RPMI7951 (cell line): ENCODE data around the gene AMHR2. TPM values are rescaled to one million over a fixed set of nuclear protein-coding genes. Genes with fewer than 3 reads are reported as not detected.
"Not testable (repeated sequence)": the region's sequence is repeated elsewhere in the genome, so short reads cannot be mapped to it uniquely, and the experiment has no call there.

Experiments
- DNase-seq: peaks from one replicate; pipeline ENCODE4 v3.0.0-alpha.2; 2012; ENCODE audit warnings: low read depth
- total RNA-seq: library from RNA; depleted of rRNA; stranded (reverse); fragments of >200 nt; shearing (Covaris generic); gene quantifications from 2 replicates; pipeline ENCODE4 v1.2.3, GENCODE V29; 2014; rRNA removed

Gene AMHR2
- total RNA-seq, result not detected in 2 replicates

DNA sequence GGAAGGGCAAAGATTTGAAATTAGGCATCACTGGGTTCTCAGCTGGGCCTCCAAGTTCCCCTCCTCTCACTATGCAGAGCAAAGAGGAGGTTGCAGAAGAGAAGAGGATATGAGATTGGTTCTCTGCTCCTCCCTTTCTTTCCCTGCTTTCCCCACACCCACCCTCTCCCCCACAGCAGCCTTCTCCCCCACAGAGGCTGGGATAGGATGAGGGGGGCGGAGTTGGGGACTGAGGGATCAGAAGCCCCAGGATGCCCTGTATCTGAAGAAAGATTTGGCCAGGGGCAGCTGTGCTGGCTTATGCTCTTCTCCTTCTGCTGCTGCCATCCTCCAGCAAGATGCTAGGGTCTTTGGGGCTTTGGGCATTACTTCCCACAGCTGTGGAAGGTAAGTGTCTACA lies at the start of gene AMHR2:
AMHR2 (plus strand) TSS at position 259 of the 400 bp plus-strand sequence; CDS start at position 339, 80 bp downstream.
- no peak for DNase-seq

DNA sequence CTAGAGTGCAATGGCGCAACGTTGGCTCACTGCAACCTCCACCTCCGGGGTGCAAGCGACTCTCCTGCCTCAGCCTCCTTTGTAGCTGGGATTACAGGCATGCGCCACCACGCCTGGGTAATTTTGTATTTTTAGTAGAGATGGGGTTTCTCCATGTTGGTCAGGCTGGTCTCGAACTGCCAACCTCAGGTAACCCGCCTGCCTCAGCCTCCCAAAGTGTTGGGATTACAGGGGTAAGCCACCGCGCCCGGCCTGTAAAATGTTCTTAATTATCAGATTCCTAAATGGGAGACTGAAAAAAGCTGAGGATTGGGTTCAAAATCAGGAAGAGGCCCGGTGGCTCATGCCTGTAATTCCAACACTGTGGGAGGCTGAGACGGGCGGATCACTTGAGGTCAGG lies 49.4 kb upstream of the AMHR2 start:
- DNase-seq, result not testable (repeated sequence)

GRCh38 chr12:53376747-53377146 lies 46.9 kb upstream of the AMHR2 start:
- DNase-seq, result no peak

DNA sequence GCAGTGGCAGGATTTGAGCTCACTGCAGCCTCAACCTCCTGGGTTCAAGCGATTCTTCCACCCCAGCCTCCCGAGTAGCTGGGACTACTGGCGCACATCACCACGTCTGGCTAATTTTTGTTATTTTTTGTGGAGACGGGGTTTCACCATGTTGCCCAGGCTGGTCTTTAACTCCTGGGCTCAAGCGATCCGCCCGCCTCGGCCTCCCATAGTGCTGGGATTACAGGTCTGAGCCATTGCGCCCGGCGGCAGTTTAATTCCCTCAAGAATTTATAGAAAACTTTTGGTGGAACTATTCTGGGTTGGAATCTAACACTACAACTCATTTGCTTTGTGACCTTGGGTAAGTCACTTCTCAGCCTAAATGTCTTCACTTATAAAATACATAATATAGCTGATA lies 45.4 kb upstream of the AMHR2 start:
- no peak for DNase-seq

DNA sequence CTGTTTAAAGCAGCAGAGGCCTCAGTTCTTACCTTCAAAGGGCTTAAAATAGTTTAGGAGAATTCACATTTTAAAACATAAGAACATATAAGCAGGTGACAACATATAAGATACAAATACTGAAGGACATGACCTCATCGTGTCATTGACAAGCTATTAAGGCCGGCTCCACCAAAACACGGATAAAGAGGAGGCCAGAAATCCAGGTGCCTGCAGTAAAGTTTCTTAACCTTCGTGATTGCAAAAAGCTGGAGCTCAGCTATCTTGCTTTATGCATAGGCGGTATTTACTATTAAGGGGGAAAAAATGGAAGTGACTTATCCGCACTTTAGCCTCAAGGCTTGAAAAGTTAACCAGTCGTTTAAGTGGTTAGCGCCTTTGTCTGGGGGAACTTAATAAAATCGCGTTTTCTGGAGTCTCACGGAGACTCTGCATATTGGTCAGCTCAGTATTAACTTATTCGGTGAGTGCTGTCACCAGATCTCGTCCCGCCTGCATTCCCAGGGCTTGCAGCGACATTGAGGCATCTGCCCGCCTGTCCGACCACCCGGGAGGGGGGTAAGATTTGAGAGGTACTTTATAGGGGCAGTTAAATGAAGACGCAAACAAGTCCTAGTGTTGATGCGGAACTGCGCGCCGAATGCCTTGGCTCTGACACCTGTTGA lies 44.8 kb upstream of the AMHR2 start:
- no peak for DNase-seq

DNA sequence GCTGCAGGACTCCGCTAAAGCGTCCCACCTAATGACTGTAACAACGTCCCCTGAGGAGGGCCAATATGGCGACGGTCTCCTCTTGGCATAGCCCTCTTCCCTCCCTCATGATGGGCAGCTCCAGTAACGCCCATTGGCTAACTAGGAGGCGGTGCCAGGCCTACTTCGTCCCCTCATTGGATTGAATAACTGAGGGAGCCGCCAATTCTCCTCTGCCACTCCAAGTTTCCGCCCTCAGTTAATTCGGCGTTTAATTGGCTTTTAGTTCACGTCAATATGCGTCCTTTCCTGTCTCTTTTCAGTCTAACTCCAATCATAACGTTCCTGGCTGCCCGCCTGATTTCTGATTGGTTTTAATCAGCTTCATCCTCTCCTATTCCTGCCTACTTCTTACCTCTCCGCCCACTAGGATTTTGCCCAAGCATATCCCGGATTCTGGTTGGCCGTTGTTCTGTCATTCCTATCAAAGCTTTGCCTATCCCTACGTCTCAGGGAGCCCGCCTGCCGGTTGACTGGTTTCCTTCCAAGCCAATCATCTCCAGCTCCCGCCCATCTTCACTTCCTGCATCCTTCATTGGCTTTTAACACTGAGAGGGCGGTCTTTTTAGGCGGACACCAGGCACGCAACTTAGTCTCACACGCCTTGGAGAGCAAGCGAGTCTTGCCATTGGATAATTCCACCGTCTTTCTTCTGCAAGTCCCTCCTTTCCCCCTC lies 44.1 kb upstream of the AMHR2 start:
- peak; percentile 100 for DNase-seq

GRCh38 chr12:53380104-53380793 lies 43.4 kb upstream of the AMHR2 start, which contains the start of gene SP1:
Gene SP1, plus strand, starts transcription at chr12:53380176. Its CDS starts 116 bp downstream, at chr12:53380292.
- DNase-seq, result peak; percentile 90

- peak; percentile 56 for DNase-seq
Measured at GRCh38 chr12:53380794-53381730, 42.6 kb upstream of the AMHR2 start.

DNA sequence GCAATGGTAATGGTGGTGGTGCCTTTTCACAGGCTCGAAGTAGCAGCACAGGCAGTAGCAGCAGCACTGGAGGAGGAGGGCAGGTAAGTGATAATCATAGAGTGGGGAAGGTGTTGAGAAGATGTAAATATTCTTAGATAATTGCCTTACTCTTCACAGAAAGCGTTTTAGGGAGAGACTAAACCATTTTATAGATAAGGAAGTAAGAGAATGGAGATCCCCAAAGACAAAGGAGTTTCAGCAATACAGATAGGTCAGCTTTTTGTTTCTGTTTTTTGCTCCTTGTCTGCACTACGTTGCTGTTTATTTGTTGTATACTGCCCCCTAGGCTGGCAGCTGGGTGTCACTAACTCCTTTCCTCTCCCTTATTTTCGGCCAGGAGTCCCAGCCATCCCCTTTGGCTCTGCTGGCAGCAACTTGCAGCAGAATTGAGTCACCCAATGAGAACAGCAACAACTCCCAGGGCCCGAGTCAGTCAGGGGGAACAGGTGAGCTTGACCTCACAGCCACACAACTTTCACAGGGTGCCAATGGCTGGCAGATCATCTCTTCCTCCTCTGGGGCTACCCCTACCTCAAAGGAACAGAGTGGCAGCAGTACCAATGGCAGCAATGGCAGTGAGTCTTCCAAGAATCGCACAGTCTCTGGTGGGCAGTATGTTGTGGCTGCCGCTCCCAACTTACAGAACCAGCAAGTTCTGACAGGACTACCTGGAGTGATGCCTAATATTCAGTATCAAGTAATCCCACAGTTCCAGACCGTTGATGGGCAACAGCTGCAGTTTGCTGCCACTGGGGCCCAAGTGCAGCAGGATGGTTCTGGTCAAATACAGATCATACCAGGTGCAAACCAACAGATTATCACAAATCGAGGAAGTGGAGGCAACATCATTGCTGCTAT lies 41.7 kb upstream of the AMHR2 start:
- DNase-seq, result peak; percentile 52

GRCh38 chr12:53383258-53383657 lies 40.4 kb upstream of the AMHR2 start:
- no peak for DNase-seq

GRCh38 chr12:53386381-53386780 lies 37.3 kb upstream of the AMHR2 start:
- not testable (repeated sequence) for DNase-seq

DNA sequence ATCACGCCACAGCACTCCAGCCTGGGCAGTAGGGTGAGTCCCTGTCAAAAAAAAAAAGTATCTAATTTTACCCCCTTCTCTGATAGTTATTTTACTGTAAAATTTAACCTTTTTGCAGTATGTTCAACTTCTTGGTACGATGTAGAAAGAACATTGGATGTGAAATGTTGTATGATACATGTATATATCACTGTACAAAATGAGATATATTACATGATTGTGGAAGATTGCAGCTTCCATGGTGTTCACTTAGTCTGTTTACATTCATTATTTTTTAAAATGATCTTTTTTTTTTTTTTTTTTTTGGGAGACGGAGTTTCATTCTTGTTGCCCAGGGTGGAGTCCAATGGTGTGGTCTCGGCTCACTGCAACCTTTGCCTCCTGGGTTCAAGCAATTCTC lies 34.7 kb upstream of the AMHR2 start:
- DNase-seq, result no peak

DNA sequence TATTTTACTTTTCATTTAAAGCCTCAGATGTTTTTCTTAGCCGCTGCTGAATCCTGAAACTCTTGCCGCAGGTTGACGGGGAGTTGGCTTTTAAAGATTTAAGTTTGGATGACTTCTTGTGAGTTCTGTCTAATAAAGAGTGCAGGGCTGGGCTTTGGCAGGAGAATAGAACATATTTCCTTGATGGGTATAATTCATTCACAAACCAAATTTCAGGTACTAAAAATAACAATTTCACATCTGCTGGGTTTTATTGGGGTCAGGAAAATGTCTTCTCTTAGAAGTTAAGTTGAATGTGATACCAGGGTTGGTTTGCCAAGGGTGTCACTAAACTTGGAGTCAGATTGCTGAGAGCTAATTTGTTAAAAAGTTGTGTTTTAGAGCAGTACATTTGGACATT lies 34.0 kb upstream of the AMHR2 start:
- DNase-seq, result peak; percentile 12

- no peak for DNase-seq
Measured at GRCh38 chr12:53391724-53392123, 31.9 kb upstream of the AMHR2 start.

DNA sequence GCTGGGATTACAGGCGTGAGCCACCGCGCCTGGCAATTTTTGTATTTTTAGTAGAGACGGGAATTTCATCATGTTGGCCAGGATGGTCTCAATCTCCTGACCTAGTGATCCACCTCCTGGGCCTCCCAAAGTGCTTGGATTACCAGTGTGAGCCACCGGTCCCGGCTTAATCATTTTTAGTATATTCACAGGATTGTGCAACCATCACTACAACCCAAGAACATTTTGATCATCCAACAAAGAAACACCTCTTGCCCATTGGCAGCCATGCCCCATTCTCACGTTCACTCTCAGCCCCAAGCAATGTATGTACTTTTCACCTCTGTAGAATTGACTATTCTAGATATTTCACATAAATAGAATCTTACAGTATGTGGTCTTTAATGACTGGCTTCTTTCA lies 23.8 kb upstream of the AMHR2 start:
- no peak for DNase-seq

- not testable (repeated sequence) for DNase-seq
Measured at GRCh38 chr12:53402351-53402750, 21.3 kb upstream of the AMHR2 start.

- no peak for DNase-seq
Measured at GRCh38 chr12:53402871-53403270, 20.8 kb upstream of the AMHR2 start.

- no peak for DNase-seq
Measured at GRCh38 chr12:53410951-53411350, 12.7 kb upstream of the AMHR2 start.

DNA sequence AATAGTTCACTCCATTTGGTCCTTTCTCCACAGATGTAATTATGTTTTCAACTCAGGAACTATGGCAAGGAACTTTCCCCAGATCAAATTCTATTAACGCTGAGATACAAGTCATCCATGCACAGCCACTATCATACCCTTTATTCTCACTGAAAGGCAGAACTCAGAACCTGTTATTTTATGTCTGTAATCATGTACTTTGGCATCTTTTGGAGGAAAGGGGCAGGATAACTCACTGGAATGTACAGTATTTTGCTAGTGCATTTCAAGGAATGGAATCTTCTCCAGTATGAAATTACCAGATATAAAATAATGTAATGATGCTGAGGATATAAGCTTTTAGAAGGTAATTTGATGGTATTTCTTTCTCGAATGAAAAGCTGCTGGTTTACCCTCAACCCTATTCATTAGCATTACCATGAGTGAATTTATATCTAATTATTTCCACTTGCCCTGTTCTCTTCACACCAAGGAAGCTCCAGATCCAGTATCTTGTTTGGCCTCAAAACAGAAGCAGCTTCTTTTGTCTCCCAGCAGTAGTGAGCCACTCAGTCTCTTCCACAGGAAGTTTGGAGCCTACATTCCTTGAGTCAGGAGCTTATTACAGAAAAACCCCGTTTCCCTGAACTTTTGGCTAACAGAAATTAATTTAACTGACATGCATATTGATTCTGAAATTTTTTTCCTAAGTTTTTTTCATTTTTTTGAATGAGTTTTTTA lies 10.0 kb upstream of the AMHR2 start:
- no peak for DNase-seq
